ENCODE data around the gene AGAP3.

Gene AGAP3

DNA sequence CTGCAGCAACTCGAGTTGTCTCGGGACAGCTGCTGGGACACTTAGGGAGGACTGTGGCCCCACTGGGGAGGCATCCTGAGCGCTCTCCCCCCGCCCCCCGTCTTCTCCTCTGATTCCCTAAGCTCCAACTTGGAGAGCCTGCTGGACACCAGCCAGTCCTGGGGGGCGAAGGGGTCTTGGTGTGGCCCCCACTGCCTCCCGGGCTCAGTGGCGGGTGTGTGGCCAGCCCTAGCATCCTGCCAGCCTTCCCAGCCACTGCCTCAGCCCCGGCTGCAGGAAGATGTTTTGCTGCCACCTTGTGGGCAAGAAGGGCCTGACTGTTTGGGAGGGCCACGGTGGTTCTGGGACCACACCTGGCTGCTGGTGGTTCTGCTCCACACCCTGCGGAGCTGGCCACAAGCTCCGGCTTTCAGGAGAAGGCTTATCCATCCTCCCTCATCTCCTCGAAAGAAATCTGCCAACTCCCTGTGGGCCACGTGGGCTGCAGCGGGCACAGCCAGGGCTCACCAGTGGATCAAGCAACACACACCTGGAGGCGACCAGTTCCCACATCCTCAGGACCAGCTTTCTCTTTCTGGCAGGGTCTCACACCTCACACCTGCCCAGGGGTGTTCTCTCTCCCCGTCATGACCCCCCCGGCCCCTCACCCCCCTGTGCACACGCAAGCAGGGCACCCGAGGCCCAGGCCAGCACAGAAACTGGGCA lies 24.8 kb downstream of the AGAP3 start:
- DNase-seq = peak; percentile 80 to 82

DNA sequence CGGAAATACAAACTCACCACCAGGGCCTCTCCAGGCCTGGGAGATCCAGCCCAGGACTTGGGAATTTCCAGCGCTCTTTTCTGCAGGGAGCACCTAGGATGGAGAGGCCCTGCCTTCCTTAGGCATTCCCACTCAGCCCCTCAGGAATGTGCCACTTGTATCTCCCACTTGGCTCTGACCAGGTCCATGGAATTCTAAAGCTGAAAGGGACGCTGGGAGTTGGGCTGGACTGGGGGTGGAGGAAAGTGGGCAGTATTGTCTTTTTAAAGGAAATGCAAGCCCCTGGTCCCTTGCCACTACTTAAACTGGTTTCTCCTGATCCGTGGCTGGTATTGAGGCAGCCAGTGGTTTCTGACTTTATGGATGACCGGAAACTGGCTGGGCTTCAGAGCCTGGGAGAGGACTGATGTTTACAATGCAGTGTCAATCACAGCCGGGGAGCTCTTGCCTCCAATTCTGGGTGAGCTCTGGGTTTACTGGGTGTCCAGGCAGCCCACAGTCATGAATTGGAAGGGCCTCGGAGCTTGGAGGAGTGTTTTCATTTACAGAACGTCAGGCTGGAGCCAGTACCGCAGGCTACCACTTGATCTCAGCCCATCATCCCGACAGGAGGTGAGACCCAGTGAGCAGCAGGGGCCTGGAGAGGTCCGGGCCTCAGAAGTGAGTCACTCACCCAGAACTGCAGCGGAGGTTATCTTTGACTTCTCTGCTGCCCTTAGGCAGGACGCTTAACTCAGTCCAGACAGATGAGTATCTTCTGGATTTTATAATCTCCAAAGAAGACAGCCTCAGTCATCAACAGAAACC lies 27.3 kb downstream of the AGAP3 start:
- no peak for DNase-seq

DNA sequence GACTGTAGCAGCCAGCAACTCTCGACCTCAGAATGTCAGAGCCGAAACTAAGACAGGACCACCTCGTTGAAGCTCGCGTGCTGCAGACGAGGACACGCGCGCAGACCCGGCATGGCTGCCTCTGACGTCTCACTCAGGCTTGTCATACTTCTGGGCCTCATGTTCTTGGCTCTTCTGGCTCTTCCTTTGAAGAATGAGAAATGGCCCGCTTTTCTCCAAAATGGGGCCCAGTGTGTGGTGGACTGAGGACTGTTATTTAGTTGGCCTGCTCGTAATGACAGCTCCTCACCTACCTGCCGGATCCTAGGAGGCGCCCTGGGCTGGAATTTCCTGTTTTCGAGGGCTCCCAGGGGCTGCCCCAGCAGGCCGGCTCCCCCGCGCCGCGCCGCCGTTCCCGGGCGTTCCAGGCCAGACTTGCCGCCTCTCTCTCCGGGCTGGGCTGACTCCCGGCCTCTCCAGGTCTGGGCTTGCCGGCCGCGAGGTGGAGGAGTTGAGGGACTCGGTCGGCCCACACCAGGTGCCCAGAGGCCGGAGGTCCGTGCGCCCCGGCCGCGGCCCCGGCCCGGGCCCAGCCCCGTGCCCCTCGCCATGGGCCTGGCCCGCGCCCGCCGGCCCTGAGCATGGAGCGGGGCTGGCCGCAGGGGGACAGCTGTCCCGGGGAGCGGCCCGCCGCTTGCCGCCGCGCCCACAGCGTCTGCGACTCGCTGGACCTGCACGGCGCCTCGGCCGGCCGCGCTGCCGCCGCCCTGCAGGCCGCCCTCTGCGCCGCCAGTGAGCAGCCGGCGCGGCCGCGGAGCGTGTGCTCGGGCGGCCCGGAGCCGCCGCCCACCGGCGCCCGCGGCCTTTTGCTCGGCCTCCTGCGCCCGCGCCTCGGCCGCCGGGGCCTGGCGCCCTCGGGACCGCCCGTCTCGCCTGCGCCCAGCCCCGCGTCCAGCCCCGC lies 28.1 kb downstream of the AGAP3 start:
- DNase-seq = no peak

DNA sequence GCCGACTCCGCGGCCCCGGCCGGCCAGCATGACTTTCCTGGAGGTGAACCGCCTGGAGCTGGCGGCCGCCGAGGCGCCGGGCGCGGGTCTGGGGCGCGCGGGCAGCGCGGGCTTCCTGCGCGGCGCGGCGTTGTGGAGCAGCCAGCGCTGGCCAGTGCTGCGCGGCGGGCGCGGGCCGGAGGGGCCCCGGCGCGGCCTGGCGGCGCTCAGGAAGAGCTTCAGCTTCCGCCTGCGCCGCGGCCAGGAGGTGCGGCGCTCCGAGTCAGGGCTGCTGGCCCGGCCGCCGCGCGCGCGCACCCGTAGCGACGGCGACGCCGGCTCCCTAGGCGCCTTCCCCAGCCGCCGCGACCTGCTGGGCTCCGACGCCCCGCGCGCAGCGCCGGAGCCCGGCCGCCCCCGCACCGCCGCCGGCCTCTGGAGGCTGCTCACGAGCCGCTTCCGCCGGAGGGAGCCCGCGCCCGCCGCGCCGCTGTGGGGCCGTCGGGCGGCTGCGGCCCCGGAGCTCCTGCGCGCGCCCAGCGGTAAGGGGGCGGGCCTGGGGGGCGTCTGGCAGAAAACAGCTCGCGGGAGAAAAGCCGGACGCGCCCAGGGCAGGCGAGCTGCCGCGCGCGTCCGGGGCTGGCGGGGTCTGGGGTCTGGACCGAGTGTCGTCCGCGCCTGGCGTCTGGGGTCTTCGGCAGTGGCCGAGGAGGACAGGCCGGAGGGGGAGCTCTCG lies 29.0 kb downstream of the AGAP3 start:
- peak; percentile 31 to 46 for DNase-seq

DNA sequence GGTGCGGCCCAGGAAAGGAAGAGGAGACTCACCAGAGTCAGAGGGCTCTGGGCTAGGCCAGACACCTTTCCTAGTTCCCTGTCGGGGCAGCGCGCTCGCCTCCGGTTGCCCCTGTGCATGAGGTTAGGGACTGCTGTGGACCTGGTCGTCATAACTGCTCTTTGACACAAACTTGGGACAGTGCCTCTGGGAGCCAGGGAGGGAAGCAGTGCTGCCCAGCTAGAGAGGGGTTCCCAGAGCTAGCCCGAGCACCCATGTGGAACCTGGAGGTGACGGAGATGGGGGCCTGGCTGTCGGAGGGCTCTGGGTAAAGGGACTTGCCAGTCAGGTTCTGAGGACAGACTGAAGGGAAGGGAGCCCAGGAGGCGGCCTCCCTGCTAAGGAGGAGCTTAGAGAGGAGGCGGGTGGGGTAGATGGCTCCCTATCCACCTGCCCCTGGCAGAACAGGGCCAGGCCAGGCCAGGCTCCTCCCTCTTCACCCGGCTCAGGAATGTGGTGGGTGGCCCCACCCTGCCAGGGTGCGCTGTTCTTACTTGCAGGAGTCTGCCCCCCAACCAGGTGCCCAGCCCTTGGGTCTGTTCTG lies 29.7 kb downstream of the AGAP3 start:
- DNase-seq = peak in 1 of 2 experiments; percentile 19

DNA sequence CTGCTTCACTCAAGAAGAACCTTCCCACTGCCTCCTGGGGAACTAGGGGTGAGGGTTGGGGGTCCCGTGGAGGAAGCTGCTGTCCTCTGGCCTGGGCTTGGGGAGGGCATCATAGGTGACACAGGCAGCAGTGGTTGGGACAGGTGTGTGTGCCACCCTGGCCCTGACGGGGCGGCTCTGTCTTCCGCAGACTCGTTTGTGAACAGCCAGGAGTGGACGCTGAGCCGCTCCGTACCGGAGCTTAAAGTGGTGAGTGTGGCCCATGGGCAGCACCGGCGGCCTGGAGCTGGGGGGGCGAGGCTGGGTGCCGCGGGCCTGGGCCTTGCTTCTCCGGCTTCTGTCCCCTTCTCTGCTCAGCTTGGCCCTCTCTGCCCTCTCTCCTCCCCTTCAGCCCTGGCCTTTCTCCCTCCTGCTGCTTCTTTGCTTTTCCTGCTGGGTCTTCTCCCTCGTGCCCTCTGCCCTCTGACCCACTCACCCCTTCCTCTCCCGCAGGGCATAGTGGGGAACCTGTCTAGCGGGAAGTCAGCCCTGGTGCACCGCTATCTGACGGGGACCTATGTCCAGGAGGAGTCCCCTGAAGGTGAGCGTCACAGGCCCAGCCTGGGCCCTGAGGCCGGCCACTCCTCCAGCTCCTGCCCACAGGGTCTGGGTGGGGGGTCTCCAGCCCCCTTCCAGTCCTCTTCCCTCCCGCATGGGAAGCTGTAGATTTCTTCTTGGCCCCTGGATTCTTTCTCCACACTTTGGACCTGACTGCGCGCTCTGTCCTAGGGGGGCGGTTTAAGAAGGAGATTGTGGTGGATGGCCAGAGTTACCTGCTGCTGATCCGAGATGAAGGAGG lies 30.5 kb downstream of the AGAP3 start:
- DNase-seq = no peak

DNA sequence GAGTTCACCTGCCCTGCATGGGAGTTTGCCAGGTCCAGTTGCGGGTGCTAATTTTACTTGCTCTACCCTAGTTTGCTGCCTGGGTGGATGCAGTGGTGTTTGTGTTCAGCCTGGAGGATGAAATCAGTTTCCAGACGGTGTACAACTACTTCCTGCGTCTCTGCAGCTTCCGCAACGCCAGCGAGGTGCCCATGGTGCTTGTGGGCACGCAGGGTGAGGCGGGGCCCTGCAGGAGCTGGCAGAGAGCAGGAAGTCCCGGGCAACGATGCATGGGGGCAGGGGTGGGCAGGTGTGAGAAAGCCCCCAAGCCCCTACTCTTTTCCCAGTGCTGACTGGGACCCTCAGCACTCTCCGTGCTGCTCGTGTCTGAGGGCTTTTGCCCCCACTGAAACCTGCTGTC lies 31.3 kb downstream of the AGAP3 start:
- DNase-seq = no peak

DNA sequence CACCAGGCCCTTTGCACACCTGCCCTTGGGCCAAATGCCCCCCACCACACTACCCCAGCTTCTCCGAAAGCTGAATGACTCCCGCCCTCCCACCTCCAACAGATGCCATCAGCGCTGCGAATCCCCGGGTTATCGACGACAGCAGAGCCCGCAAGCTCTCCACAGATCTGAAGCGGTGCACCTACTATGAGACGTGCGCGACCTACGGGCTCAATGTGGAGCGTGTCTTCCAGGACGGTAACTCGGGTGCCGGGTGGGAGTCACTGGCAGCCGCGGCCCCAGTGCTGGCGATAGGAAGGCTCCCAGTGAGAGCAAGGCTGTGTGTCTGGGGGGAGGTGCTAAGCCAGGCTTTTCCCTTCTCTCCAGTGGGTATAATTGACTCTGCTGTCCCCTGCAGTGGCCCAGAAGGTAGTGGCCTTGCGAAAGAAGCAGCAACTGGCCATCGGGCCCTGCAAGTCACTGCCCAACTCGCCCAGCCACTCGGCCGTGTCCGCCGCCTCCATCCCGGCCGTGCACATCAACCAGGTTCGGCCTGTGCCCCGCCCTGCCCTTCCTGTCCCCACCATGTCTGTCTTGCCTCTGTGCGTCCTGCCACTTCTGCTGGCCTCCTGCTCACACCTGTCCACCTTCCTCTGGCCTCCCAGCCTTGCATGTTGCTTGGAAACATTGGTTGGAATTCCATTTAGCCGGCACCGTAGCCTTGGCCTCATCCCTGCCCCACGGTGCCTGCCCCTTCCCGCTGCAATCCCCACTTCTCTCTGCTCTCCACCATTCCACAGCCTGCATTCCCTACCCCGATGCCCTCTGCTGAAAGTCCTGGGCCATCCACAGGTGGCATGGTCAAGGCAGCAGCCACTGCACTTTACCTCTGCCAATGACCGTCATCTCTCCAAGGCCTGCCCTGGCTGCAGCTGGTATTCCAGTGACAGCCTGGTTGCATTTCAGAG lies 32.1 kb downstream of the AGAP3 start:
- no peak for DNase-seq

DNA sequence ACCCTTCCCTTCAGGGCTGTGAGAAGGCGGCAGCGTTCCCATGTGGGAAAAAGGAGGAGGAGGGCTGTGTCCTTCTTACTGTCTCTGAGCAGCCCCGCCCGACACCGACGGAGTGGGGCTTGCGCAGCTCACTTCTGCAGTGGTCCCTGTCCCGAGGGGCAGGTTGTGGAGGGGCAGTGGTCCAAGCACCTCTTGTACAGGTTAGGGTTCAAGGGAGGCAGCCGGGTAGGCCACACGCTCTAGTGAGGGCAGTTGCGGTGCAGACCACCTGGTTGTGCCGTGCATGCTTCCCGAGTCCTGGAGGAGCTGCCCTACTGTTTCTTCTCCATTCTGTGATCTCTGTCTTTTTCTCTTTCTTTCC lies 32.8 kb downstream of the AGAP3 start:
- DNase-seq = no peak

DNA sequence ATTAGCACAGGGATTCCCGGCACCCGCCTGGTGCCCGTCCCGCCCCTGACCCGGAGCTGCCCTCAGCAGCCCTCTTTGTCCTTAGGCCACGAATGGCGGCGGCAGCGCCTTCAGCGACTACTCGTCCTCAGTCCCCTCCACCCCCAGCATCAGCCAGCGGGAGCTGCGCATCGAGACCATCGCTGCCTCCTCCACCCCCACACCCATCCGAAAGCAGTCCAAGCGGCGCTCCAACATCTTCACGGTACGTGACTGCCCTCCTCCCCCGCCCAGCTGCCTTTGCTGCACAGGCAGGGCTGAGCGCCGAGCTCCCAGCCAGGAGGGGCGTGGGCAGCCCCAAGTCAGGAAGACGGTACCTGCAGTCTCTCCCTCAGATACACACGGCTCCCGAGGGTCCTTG lies 33.6 kb downstream of the AGAP3 start:
- DNase-seq = no peak

DNA sequence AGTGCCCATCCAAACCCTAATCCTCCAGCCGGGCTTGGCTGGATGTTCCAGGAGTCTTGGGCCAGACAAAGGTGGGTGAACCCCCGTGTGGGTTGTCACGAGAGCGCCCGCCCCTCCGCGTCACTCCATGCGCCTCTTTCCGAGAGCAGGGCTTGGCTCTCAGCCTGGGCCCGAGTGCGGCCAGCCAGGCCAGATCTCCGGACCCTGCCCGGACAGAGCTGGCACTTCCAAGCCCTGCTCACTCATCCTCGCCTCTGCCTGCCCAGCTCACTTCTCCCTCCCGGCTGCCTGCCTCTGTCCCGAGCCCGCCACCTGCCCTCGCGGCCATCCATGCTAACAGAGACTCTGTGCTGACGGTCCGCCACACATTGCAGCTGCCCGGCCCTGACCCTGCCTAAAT lies 34.6 kb downstream of the AGAP3 start:
- no peak for DNase-seq

DNA sequence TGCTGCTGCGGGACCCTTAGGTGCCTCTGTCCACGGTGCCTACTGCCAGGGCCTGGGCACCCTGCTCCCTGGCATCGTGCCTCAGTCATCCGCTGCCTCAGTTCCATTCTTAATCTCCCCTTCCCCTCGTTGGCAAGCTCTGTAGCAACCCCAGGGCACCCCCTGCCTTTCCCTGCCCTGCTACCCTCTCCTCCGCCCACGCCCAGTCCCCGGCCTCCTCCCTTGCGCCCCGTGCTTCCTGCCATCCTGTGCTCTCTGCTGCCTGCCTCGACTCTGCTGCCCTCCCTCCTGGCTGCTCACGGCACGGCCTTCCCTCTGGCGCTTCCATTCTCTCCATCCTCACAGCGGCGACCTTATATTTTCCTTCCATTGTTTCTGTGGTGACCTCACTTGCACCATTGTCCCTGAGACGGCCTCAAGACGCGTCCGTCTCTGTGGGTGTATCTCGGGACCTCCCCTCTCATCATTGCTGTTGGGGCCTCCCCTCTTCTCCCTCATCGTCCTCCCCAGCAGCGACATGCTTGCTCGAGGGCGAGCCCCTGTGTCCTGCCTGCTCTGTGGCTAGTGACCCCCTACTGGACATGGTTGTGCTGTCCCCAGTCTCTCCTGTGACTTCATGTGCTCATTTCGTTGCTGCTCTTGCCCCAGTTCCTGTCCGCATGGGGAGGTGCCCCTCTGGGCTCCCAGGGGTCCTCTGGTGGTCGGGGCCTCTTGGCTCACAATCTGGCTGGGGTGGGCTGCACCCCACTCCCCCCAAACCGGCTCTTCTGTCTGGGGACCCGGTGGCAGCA lies 35.3 kb downstream of the AGAP3 start:
- DNase-seq = no peak

DNA sequence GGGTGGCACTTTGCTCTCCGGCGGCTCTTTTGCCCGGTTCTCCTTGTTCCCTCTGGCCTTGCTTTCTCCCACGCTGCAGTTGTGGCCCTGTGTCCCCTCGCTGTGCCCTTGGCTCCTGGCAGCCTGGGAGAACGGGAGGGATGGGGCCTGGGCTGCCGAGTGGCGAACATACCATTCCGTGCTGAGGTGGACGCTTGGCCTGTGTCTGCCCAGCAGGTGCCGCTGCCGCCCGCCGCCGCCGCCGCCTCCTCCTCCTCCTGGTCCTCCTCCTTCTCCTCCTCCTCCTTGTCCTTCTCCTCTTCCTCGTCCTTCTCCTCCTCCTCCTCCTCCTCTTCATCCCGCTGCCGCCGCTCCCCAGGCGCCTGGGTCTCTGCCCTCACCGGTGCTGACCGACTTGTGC lies 36.0 kb downstream of the AGAP3 start:
- DNase-seq = no peak

DNA sequence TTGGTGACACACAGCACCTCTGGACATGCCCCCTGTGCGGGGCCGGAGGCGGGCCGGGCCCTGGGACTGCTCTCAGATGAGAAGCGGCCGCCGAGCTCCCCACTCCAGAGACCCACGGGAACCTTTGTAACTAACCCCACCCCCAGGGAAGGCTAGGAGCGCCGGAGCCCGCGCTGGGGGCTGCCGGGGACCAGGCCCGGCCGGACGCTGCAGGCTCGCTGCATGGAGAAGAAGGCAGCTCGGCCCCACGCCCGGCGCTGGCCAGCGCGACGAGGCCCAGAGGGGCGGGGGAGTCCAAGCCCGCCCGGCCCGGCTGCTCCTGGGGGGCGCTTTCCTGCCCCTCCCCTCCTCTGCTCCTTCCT lies 36.5 kb downstream of the AGAP3 start:
- DNase-seq = no peak

DNA sequence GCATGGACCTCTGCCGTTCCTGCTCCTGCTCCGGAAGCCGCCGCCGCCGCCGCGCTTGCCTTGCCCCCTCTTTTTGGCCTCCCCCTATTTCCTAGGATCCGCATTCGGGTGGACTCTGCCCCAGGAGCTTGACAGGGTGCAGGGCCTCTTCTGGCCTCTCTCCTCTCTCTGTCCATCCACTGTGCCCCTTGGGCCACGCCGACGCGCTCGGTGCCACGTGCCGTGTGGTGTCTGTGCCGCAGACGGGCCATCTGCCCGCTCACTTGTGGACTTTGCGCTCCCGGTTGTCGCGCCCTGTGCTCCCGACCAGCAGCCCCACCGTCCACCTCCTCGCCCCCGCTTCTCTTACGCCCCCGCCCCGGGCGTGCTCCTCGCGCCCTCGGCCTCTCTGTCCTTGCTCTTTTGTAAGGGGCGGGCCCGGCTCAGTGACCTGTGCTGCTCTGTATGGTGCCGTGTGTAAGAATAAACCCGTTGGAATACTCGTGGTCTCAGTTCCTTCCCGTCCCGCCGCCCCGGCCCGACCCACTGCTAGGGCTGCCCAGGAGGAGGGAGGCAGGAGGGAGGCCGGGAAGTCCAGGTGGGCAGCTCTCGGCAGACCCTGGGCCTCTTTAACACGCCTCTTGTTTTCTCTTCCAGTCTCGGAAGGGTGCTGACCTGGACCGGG lies 37.0 kb downstream of the AGAP3 start:
- no peak for DNase-seq

DNA sequence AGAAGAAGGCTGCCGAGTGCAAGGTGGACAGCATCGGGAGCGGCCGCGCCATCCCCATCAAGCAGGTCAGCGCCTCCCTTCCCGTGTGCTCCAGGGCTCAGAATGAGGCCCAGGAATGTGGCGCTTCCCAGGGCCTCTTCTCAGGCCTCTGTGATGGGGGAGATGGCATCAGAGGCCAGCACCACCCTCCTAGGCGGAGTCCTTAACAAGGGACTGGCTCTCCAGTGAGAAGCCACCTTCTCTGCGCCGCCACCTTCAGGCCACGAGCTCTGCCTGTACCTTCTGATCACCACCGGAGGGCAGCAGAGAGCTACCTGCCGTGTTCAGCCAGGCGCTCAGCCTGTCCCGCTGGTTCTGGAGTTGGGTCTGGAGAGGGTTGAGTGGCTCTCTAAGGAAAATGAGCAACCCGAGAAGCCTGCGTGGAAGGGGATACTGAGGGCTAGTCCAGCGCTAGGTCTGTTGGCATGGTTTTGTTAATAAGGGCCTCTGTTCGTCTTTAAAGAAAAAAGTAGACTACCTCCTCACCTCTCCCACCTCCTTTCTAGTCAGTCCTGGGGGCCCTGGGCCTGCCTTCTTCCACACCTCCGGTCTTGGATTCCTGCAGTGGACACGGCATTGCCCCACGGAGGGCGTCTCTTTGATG lies 37.7 kb downstream of the AGAP3 start:
- peak; percentile 83 to 85 for DNase-seq

DNA sequence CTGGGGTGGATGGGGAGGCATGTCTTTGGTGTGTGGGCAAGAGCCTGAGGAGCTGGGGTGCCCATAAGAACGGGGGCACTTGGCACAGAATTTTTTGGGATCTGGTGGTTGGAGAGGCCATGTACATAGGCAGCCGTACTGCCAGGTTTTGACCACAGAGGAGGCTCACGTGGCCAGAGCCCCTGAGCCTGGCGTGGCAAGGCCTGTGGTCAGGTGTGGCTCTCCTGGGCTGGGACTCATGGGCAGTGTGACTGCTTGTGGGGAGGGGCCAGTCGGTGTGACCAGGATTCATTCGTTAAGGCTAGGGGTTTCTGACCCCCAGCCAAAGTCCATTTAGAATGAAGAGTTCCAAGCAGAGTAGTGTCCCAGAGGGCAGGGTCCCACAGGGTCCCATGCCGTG lies 38.2 kb downstream of the AGAP3 start:
- no peak for DNase-seq

DNA sequence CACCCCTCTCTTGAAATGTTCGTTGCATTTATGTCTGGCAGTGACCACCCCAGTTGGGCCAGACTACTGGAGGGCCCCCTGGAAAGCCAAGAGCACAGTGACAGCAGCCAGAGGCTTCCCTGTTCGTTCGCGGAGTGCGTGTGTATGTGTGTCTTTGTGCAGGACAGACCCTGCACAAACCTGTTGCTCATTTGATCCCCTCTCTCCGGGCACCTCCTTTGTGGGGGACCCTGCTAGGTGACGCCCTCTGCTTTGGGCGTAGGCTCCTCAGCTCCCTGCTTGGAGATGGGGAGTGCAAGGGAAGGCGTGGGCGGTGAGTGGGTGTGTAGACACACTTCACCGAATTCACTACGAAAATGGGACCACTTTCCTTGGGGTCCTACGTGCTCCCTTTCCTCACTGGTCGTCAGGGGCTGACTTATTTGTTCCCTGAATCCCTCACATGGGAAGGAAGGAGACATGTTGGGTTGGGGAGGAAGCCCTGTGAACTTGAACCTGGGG lies 38.7 kb downstream of the AGAP3 start:
- no peak for DNase-seq

Data from activated CD4-positive, alpha-beta T cell treated with anti-CD3 and anti-CD28 coated beads, Interleukin-2, amount 50 U/mL, for 48 hours (primary cell).